Left ventricle myocardium inferior (tissue), 1 donor: ENCODE measurements around the gene OPCML. TPM values are rescaled to one million over a fixed set of nuclear protein-coding genes. Genes with fewer than 3 reads are reported as not detected.

ENCODE experiments used
- DNase-seq: peaks from one replicate; pipeline ENCODE4 v3.0.0-alpha.2; 2020
- H3K27ac ChIP-seq: fragments of 200-600 bp; replicated peaks from 2 replicates; pipeline ENCODE4 v1.8.0; 2021
- H3K27me3 ChIP-seq: fragments of 200-600 bp; 2 replicates; pipeline ENCODE4 v1.8.0; 2021; ENCODE audit warnings: low read depth
- H3K36me3 ChIP-seq: fragments of 200-600 bp; 2 replicates; pipeline ENCODE4 v1.8.0; 2021
- H3K4me1 ChIP-seq: fragments of 200-600 bp; 2 replicates; pipeline ENCODE4 v1.8.0; 2021
- H3K4me3 ChIP-seq: fragments of 200-600 bp; 2 replicates; pipeline ENCODE4 v1.8.0; 2021; ENCODE audit warnings: mild to moderate bottlenecking, moderate library complexity
- H3K9me3 ChIP-seq: fragments of 200-600 bp; replicated peaks from 2 replicates; pipeline ENCODE4 v1.8.0; 2021
- CTCF ChIP-seq: fragments of 200-600 bp; IDR thresholded peaks from 2 replicates; pipeline ENCODE4 v1.8.0; 2021; ENCODE audit warnings: antibody characterized with exemption, mild to moderate bottlenecking, borderline replicate concordance
- intact Hi-C: fragments of 100-400 bp; cut with micrococcal nuclease; formaldehyde crosslinking; loops from one replicate; pipeline ENCODE4 v1.11.0; 2022
- total RNA-seq: library from RNA; stranded (reverse); fragmentation: NEBNext Ultra II Directional; extraction: Animal tissue kit (Norgen Biotek cat#: 25700); gene quantifications from one replicate; pipeline ENCODE4 v1.2.1, GENCODE V29; 2021
- donor health status: DM: no; HTN: yes; CAD: no; lungs with severe emphysema.

Gene OPCML
- total RNA-seq, 1 donor from 2014 or later, result 0.63 TPM

GRCh38 chr11:133291780-133292179 lies 240.5 kb downstream of the OPCML start:
- H3K36me3 ChIP-seq, result no peaks in the 10 kb centered on the region
- intact Hi-C loops, result no loop called here
- no peak for DNase-seq
- no peak overlapping the region for H3K27ac ChIP-seq
- no peak overlapping the region for H3K4me3 ChIP-seq
- no peaks in the 10 kb centered on the region for H3K4me1 ChIP-seq
- TF ChIP-seq CTCF, result no peak
- H3K27me3 ChIP-seq, result peaks cover 39% of the 10 kb centered on the region
- H3K9me3 ChIP-seq, result no peaks in the 10 kb centered on the region

GRCh38 chr11:133285359-133285758 lies 246.9 kb downstream of the OPCML start:
- Histone ChIP-seq H3K36me3 (no peaks in the 10 kb centered on the region), H3K9me3 (no peaks in the 10 kb centered on the region), H3K4me3 (no peak overlapping the region), H3K27ac (no peak overlapping the region), H3K27me3 (peaks cover 17% of the 10 kb centered on the region), H3K4me1 (no peaks in the 10 kb centered on the region)
- DNase-seq, result no peak
- intact Hi-C loops, result no loop called here
- no peak for TF ChIP-seq CTCF

- Histone ChIP-seq H3K4me1 (no peaks in the 10 kb centered on the region), H3K27me3 (peaks cover 23% of the 10 kb centered on the region), H3K27ac (no peak overlapping the region), H3K9me3 (no peaks in the 10 kb centered on the region), H3K4me3 (no peak overlapping the region), H3K36me3 (no peaks in the 10 kb centered on the region)
- TF ChIP-seq CTCF, result no peak
- no peak for DNase-seq
- intact Hi-C loops, result no loop called here
Measured at GRCh38 chr11:133284156-133284555, 248.1 kb downstream of the OPCML start.

GRCh38 chr11:133277886-133278285 lies 254.4 kb downstream of the OPCML start:
- H3K9me3 ChIP-seq, result no peaks in the 10 kb centered on the region
- no peaks in the 10 kb centered on the region for H3K4me1 ChIP-seq
- no peak for TF ChIP-seq CTCF
- H3K36me3 ChIP-seq, result no peaks in the 10 kb centered on the region
- no peak for DNase-seq
- H3K4me3 ChIP-seq, result no peak overlapping the region
- no peak overlapping the region for H3K27ac ChIP-seq
- H3K27me3 ChIP-seq, result peaks cover 68% of the 10 kb centered on the region
- intact Hi-C loops, result no loop called here

GRCh38 chr11:133271871-133272776 lies 260.2 kb downstream of the OPCML start:
- no peak for TF ChIP-seq CTCF
- H3K9me3 ChIP-seq, result no peaks in the 10 kb centered on the region
- intact Hi-C loops, result no loop called here

More at GRCh38 chr11:133271871-133272776, 260.2 kb downstream of the OPCML start:
- Histone ChIP-seq H3K27me3 (peaks cover 72% of the 10 kb centered on the region), H3K4me1 (no peaks in the 10 kb centered on the region), H3K36me3 (no peaks in the 10 kb centered on the region), H3K27ac (no peak overlapping the region), H3K4me3 (no peak overlapping the region)
- DNase-seq, result no peak
